Natural killer cell treated with Interleukin-12 subunit alpha and Interleukin-12 subunit beta and Interleukin-15 and Interleukin-18, amount 100 ng/mL, for 72 hours (primary cell): ENCODE data around the gene HSFX3. TPM values are rescaled to one million over a fixed set of nuclear protein-coding genes. Genes with fewer than 3 reads are reported as not detected.
"Not testable (repeated sequence)": the region's sequence is repeated elsewhere in the genome, so short reads cannot be mapped to it uniquely, and the experiment has no call there.

Experiments used
- ATAC-seq, 2 donors: fragments of 150-1000 bp; cut with Tn5 transposase in 1 of 2; sonication (Bioruptor Pico), chemical (Tn5 transposase) in 1 of 2; 2 replicates each; pipeline ENCODE4 v1.10.0; 2021
- DNase-seq: peaks from one replicate; pipeline ENCODE4 v3.0.0; 2022; ENCODE audit warnings: low spot score
- H3K27ac Mint-ChIP-seq, 2 donors: 1 replicate in 1 of 2; 2 replicates in 1 of 2; pipeline ENCODE4 v1.8.0; 2022; ENCODE audit warnings: mixed read lengths in 2 of 2, mild to moderate bottlenecking in 1 of 2, moderate library complexity in 1 of 2
- H3K27me3 Mint-ChIP-seq, 2 donors: 1 replicate in 1 of 2; 2 replicates in 1 of 2; pipeline ENCODE4 v1.8.0; 2022; ENCODE audit warnings: mixed read lengths in 2 of 2
- H3K36me3 Mint-ChIP-seq: one replicate; pipeline ENCODE4 v1.8.0; 2022; ENCODE audit warnings: mixed read lengths
- H3K4me1 Mint-ChIP-seq, 2 donors: 1 replicate in 1 of 2; 2 replicates in 1 of 2; pipeline ENCODE4 v1.8.0; 2022; ENCODE audit warnings: low read depth in 2 of 2, mixed read lengths in 2 of 2, mild to moderate bottlenecking in 1 of 2
- H3K4me3 Mint-ChIP-seq: one replicate; pipeline ENCODE4 v1.8.0; 2022; ENCODE audit warnings: mixed read lengths
- H3K9me3 Mint-ChIP-seq: 2 replicates; pipeline ENCODE4 v1.8.0; 2022; ENCODE audit warnings: mixed read lengths
- total RNA-seq, 2 donors: library from RNA; stranded (reverse); gene quantifications; one replicate each; pipeline ENCODE4 v1.2.3, GENCODE V29; 2022

HSFX3 gene, protein sequence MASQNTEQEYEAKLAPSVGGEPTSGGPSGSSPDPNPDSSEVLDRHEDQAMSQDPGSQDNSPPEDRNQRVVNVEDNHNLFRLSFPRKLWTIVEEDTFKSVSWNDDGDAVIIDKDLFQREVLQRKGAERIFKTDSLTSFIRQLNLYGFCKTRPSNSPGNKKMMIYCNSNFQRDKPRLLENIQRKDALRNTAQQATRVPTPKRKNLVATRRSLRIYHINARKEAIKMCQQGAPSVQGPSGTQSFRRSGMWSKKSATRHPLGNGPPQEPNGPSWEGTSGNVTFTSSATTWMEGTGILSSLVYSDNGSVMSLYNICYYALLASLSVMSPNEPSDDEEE
- not detected for total RNA-seq

DNA sequence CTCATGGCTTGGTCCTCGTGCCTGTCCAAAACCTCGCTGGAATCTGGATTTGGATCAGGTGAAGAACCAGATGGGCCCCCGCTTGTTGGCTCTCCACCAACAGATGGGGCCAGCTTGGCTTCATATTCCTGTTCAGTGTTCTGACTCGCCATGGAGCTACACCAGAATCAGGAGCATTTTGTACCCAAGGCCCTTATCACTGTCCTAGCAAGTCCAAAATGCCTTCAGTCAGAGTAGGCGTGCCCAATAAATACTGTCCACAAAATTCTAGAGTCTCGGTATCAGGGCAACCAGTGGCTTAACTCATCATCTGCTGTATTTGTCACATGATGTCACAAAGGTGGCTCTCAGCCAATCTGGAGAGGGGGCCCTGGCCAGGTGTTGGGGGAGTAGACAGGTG, at the start of gene HSFX3:
TSS of gene HSFX3 (minus strand) at position 224 of the 400 bp plus-strand sequence. CDS start at position 152, 72 bp downstream.
- H3K4me3 Mint-ChIP-seq, H3K36me3 Mint-ChIP-seq, H3K9me3 Mint-ChIP-seq, H3K27me3 Mint-ChIP-seq, DNase-seq, ATAC-seq, H3K27ac Mint-ChIP-seq, H3K4me1 Mint-ChIP-seq: not testable (repeated sequence)

DNA sequence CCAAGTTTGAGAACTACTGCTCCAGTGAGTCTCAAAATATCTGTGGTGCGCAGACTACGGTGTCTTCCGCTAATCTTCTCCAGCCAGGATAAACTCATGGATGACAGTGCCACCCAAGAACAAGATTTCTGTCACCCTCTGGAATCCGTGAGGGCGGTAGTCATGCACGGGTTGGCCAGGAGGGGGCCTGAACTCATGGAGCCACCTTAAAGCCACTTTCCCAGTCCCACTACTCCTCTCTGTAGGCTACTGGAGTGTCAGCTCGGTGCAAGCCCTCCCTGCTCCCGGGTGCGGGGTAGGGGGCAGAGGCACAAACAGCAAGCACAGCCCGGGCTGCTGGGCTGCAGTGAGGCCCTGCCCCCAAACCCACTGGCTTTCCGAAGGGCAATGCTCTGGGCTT, 48.9 kb upstream of the HSFX3 start:
- H3K27ac Mint-ChIP-seq, H3K4me1 Mint-ChIP-seq, H3K9me3 Mint-ChIP-seq, DNase-seq, H3K36me3 Mint-ChIP-seq, H3K4me3 Mint-ChIP-seq, H3K27me3 Mint-ChIP-seq, ATAC-seq: not testable (repeated sequence)

- not testable (repeated sequence) for H3K36me3 Mint-ChIP-seq, ATAC-seq, H3K4me3 Mint-ChIP-seq, DNase-seq, H3K27ac Mint-ChIP-seq, H3K4me1 Mint-ChIP-seq, H3K27me3 Mint-ChIP-seq, H3K9me3 Mint-ChIP-seq
Observed at GRCh38 chrX:149595943-149596342, 46.2 kb upstream of the HSFX3 start.

DNA sequence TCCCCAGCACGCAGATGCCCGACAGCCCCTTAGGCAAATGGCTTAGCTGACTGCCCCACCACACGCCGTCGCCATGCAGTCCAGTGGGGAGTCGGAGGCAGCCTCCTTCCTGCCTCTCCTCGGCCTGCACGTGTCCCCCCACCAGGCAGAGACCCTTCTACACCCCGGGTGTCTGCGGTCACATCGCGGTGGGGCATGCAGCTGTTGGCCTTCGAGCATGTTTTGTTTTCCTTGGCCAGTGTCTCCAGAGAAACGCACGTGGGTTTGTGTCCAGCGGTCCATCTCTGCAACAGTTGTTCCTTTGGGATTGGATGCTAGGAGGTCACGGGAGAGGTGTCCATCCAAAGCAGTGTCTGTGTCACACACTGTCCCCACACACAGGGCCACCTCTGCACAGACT, 45.5 kb upstream of the HSFX3 start, which contains the start of gene HSFX2:
TSS of gene HSFX2 (minus strand) at position 101 of the 400 bp plus-strand sequence. CDS start 614 bp downstream, outside the sequence.
- H3K27ac Mint-ChIP-seq, H3K36me3 Mint-ChIP-seq, H3K4me1 Mint-ChIP-seq, H3K9me3 Mint-ChIP-seq, H3K27me3 Mint-ChIP-seq, DNase-seq, ATAC-seq, H3K4me3 Mint-ChIP-seq: not testable (repeated sequence)

DNA sequence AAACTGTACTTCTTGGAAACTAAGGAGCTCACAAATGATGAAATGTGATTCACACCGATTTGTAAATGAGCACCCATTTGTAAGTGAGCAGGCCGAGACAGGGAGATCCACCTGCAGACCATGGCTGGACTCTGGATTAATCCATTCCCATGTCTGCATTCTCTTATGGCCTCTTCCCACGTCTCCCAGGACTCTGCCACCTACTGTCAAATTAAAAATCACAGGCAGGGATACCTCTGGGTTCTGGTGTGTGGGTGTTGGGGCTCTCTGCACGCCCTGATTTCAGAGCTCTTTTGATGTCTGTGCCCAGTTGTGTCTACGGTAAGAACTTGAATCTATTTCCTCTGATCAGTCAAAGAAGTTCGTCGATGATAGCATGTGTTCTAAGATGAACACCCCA, 41.3 kb upstream of the HSFX3 start:
- not testable (repeated sequence) for H3K4me3 Mint-ChIP-seq, H3K27ac Mint-ChIP-seq, DNase-seq, ATAC-seq, H3K36me3 Mint-ChIP-seq, H3K4me1 Mint-ChIP-seq, H3K27me3 Mint-ChIP-seq, H3K9me3 Mint-ChIP-seq

DNA sequence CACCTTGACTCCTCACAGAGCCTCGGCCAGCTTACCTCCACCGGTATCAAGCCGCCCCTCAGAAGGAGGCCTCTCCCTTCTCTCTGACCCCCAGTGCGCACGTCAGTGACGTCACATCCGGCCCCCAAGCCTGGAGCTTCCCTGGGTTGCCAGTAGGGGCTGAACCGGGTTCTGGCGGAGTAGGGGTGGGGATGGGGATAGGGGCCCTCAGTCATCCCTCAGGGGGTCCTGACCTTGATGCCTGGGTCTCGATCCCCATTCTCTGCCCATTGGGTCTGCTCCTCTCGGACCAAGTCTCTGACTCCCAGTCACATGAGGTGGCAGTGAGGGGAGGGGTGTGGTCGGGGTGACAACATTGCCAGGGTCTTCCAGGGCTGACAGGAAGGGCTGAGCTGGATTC, 37.6 kb upstream of the HSFX3 start, which contains the start of gene MAGEA9B:
TSS of gene MAGEA9B (minus strand) at position 101 of the 400 bp plus-strand sequence. CDS start 4,280 bp downstream, outside the sequence.
- H3K4me1 Mint-ChIP-seq, H3K9me3 Mint-ChIP-seq, H3K4me3 Mint-ChIP-seq, DNase-seq, H3K36me3 Mint-ChIP-seq, ATAC-seq, H3K27ac Mint-ChIP-seq, H3K27me3 Mint-ChIP-seq: not testable (repeated sequence)

- not testable (repeated sequence) for H3K9me3 Mint-ChIP-seq, H3K4me1 Mint-ChIP-seq, H3K27ac Mint-ChIP-seq, H3K36me3 Mint-ChIP-seq, H3K4me3 Mint-ChIP-seq, H3K27me3 Mint-ChIP-seq, DNase-seq
- ATAC-seq, result peak in 1 of 2 donors; percentile 15
Observed at GRCh38 chrX:149585631-149586030, 35.9 kb upstream of the HSFX3 start.

DNA sequence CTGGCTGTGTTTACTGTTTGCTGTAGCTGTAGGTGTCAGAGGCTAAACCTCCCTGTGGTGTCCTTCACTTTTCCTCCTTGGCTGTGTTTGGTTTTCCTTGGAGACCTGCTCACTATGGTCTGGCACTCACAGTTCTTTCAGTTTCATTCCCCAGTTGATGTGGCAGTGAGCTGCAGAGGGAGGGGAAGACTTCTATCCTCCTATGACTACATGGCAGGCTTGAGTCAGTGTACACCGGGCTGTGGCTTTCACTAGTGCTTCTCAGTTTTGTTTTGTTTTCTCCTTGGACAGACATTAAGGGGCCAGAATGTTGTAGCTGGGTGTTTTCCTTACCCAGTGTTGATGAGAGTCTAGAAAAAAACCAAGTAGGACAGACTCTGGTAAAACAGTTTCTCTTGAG, 23.7 kb upstream of the HSFX3 start:
- H3K4me1 Mint-ChIP-seq, H3K27me3 Mint-ChIP-seq, H3K36me3 Mint-ChIP-seq, H3K27ac Mint-ChIP-seq, H3K4me3 Mint-ChIP-seq, DNase-seq, H3K9me3 Mint-ChIP-seq: not testable (repeated sequence)
- ATAC-seq, result peak; percentile 94 to 100

GRCh38 chrX:149572743-149573142, 23.0 kb upstream of the HSFX3 start:
- peak overlapping the region in 1 of 2 donors; percentile 48 for H3K27ac Mint-ChIP-seq
- H3K36me3 Mint-ChIP-seq, result no peaks in the 10 kb centered on the region
- no peaks in the 10 kb centered on the region for H3K9me3 Mint-ChIP-seq
- no peak overlapping the region for H3K4me3 Mint-ChIP-seq
- H3K27me3 Mint-ChIP-seq, result peaks cover 0 to 6% of the 10 kb centered on the region in 2 donors
- peaks cover 0 to 4% of the 10 kb centered on the region in 2 donors for H3K4me1 Mint-ChIP-seq
- ATAC-seq (no peak), DNase-seq (no peak)

DNA sequence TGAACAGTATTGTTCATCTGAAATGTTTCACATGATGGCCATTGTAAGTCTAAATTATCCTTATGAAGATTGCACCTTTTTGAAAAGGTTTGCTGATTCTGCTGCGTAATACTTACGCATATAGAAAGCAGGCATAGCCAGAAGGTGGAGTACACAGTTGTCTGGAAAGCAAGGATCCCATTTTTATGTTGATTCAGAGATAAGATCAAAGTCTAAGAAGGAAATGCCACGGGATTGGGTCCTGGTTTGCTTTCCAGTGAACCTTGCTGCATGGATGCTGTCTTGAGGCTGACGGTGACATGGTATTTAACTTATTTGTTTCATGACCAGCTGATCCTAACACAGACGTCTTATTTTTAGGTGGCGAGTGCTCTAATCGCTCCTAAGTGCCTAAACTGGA, 22.0 kb upstream of the HSFX3 start:
- Mint-ChIP-seq H3K27ac (no peak overlapping the region), H3K9me3 (no peaks in the 10 kb centered on the region), H3K4me3 (no peak overlapping the region), H3K4me1 (peaks cover 0 to 4% of the 10 kb centered on the region in 2 donors), H3K27me3 (peaks cover 0 to 9% of the 10 kb centered on the region in 2 donors), H3K36me3 (no peaks in the 10 kb centered on the region)
- DNase-seq, result no peak
- ATAC-seq, result no peak

DNA sequence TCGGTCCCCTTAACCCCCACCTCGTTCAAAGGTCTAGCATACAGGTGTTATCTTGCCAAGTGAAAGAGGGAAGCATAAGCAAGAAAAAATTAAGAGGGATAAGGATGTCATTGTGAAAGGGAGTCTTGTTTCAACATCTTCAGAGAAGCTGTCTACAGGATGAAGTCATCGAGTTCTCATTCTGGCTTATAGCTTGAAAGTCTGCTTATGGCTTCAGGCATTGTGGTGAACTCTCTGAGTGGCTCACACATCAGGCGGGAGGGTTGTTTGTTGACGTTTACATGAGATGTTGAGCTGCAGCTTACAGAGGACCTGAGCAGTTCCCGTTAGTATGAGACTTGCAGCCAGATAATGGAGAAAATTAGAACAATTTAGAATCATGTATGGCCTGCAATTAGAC, 20.9 kb upstream of the HSFX3 start:
- Mint-ChIP-seq H3K36me3 (no peaks in the 10 kb centered on the region), H3K27me3 (peaks cover 0 to 9% of the 10 kb centered on the region in 2 donors), H3K9me3 (no peaks in the 10 kb centered on the region), H3K4me1 (peaks cover 0 to 4% of the 10 kb centered on the region in 2 donors), H3K4me3 (no peak overlapping the region), H3K27ac (no peak overlapping the region)
- no peak for DNase-seq
- no peak for ATAC-seq

DNA sequence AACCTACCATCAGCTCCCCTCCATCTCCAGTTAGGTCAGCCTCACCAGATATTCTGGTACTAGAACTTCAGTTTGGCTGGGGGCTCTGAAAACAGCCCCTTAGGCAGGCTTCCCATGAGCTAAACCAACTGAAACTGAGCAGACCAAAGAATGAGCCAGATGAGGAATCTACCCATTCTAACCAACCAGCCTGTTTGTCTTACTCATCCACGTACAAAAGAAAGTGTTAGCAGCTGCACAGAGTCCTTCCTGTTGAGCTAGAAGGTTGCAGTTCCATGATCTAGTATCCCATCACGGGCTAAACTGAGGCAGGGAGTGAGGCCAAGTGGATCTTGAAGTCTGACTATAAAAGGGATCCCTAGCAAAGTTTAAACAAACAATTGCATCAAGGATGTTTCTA, 20.0 kb upstream of the HSFX3 start:
- no peaks in the 10 kb centered on the region for H3K36me3 Mint-ChIP-seq
- H3K27ac Mint-ChIP-seq, result no peak overlapping the region
- no peaks in the 10 kb centered on the region for H3K9me3 Mint-ChIP-seq
- DNase-seq (no peak), ATAC-seq (no peak)
- H3K27me3 Mint-ChIP-seq, result peaks cover 0 to 9% of the 10 kb centered on the region in 2 donors
- peaks cover 0 to 4% of the 10 kb centered on the region in 2 donors for H3K4me1 Mint-ChIP-seq
- H3K4me3 Mint-ChIP-seq, result no peak overlapping the region

GRCh38 chrX:149568701-149569296, 19.1 kb upstream of the HSFX3 start:
- H3K27ac Mint-ChIP-seq, result no peak overlapping the region
- H3K9me3 Mint-ChIP-seq, result no peaks in the 10 kb centered on the region
- no peak overlapping the region for H3K4me3 Mint-ChIP-seq
- no peaks in the 10 kb centered on the region for H3K36me3 Mint-ChIP-seq
- ATAC-seq, result no peak
- peaks cover 0 to 4% of the 10 kb centered on the region in 2 donors for H3K4me1 Mint-ChIP-seq
- no peak for DNase-seq
- H3K27me3 Mint-ChIP-seq, result peaks cover 0 to 9% of the 10 kb centered on the region in 2 donors

DNA sequence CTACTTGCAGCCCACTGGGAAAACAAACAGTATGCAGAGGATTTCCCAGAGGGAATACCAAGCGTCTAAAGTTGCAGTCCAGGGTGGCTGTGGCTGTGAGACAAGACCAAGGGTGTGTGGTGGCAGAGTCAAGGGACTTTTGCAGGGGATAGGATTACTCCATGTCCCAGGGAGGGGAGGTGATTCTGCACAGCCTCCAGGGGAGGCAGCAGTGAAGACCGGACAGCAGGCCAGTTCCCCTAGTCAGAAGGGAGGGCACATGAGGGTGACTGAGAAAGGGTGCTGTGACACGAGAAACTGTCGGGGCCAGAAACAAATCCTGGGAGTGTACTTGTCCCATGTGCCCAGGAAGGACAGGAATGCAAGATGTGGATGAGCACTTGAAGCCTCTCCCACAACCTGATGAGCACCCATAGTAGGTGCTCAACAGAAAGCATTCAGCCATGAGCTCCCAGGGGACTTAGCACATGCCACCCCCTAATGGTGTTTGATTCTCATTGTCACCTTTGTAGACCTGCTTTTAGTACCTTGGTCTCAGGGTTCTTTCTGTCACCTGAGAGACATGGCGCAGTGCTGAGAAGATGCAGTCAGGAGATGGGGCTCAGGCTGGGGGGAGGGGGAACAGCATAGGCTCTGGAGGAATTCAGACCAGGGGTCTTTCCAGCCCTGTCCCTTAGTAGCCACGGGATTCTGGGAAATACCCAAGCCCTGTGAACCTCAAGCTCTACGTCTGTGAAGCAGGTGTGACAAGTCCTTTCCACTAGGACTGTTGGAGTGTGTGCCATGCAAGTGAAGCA, 18.1 kb upstream of the HSFX3 start:
- ATAC-seq (no peak), DNase-seq (no peak)
- Mint-ChIP-seq H3K4me1 (peaks cover 0 to 1% of the 10 kb centered on the region in 2 donors), H3K4me3 (no peak overlapping the region), H3K27ac (no peak overlapping the region), H3K27me3 (peaks cover 0 to 9% of the 10 kb centered on the region in 2 donors), H3K36me3 (no peaks in the 10 kb centered on the region), H3K9me3 (no peaks in the 10 kb centered on the region)
